22Rv1 (cell line): Measurements from ENCODE around the gene NOX3.

Experiments
- ZFX ChIP-seq: fragments of 450-650 bp; IDR thresholded peaks from 2 replicates; pipeline ENCODE4 v1.6.1; 2017; ENCODE audit warnings: antibody characterized with exemption, borderline replicate concordance
- TF ChIP-seq, protein P1 (sequence below): fragments of 450-650 bp; IDR thresholded peaks from 2 replicates; pipeline ENCODE4 v1.5.1; 2017; ENCODE audit warnings: mild to moderate bottlenecking

DNA sequence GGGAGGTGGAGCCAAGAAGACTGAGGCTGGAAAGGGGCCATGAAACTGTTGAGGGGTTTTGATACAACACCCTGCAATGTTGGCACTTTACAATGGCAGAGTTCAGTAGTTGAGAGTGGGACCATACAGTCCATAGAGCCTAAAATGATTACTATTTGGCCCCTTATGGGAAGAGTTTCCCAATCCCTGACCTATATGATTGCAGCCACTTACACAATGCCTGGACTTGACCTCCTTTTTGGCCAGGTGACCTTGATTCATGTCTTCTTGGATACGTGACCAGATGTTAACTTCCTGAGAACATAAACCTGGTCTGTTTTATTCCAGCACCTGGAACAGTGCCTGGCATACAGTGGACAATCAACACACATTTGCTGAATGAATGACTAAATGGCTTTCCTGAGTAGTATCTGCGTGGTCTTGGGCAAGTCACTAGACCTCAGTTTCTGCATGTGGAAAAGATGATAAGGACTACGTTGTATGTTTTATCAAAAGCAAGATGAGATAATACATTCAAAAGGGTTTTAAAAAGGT, 58.4 kb downstream of the NOX3 start:
- TF ChIP-seq, protein P1, sequence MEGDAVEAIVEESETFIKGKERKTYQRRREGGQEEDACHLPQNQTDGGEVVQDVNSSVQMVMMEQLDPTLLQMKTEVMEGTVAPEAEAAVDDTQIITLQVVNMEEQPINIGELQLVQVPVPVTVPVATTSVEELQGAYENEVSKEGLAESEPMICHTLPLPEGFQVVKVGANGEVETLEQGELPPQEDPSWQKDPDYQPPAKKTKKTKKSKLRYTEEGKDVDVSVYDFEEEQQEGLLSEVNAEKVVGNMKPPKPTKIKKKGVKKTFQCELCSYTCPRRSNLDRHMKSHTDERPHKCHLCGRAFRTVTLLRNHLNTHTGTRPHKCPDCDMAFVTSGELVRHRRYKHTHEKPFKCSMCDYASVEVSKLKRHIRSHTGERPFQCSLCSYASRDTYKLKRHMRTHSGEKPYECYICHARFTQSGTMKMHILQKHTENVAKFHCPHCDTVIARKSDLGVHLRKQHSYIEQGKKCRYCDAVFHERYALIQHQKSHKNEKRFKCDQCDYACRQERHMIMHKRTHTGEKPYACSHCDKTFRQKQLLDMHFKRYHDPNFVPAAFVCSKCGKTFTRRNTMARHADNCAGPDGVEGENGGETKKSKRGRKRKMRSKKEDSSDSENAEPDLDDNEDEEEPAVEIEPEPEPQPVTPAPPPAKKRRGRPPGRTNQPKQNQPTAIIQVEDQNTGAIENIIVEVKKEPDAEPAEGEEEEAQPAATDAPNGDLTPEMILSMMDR: no peak
- no peak for TF ChIP-seq ZFX
